OCI-LY7 (cell line): ENCODE data around the gene TJP2. TPM values are rescaled to one million over a fixed set of nuclear protein-coding genes. Genes with fewer than 3 reads are reported as not detected.

ENCODE experiments used
- BruUV-seq: library from RNA; stranded (reverse); fragments of 400-500 nt; replicated peaks from 2 replicates; lab custom pipeline; 2021; lab: Mats Ljungman, UMichigan
- CTCF ChIA-PET: fragments of 300-600 bp; sonication (Branson Sonifier 250); formaldehyde crosslinking; loops from one replicate; lab custom pipeline; 2022; ENCODE audit warnings: antibody characterized with exemption; ENCODE audit not compliant: unreplicated experiment; lab: Charles Lee
- POLR2A ChIA-PET: fragments of 300-600 bp; sonication (Branson Sonifier 250); formaldehyde crosslinking; loops from one replicate; lab custom pipeline; 2022; ENCODE audit warnings: antibody characterized with exemption; lab: Charles Lee
- DNase-seq: peaks from one replicate; pipeline ENCODE4 v3.0.0-alpha.2; 2015; ENCODE audit warnings: low spot score
- H2AFZ ChIP-seq: fragments of 200-600 bp; sonication (generic), shearing (Covaris generic); 2 replicates; pipeline ENCODE4 v1.6.1; 2014; ENCODE audit warnings: mild to moderate bottlenecking, antibody characterized with exemption, low read length, moderate library complexity
- H3K27ac ChIP-seq: fragments of 200-600 bp; sonication (generic); 2 replicates; pipeline ENCODE4 v1.5.1; 2014; ENCODE audit warnings: mixed run types, low read depth, mild to moderate bottlenecking, moderate library complexity, low read length, inconsistent platforms; ENCODE audit not compliant: poor library complexity, severe bottlenecking
- H3K36me3 ChIP-seq: fragments of 200-600 bp; sonication (generic); 2 replicates; pipeline ENCODE4 v1.6.1; 2014; ENCODE audit warnings: mild to moderate bottlenecking, antibody characterized with exemption, low read length, moderate library complexity, mixed read lengths; ENCODE audit not compliant: insufficient read depth
- H3K4me1 ChIP-seq: fragments of 200-600 bp; sonication (generic); 2 replicates; pipeline ENCODE4 v1.5.1; 2014; ENCODE audit warnings: mild to moderate bottlenecking, low read length; ENCODE audit not compliant: insufficient read depth, poor library complexity, severe bottlenecking
- H3K4me2 ChIP-seq: fragments of 200-600 bp; sonication (generic); 2 replicates; pipeline ENCODE4 v1.6.1; 2014; ENCODE audit warnings: mild to moderate bottlenecking, low read length
- H3K4me3 ChIP-seq: fragments of 200-600 bp; sonication (generic); 2 replicates; pipeline ENCODE4 v1.5.1; 2014; ENCODE audit warnings: mild to moderate bottlenecking, low read depth, low read length; ENCODE audit not compliant: poor library complexity, severe bottlenecking
- H3K79me2 ChIP-seq: fragments of 200-600 bp; sonication (generic); 2 replicates; pipeline ENCODE4 v1.6.1; 2016; ENCODE audit warnings: low read depth, mild to moderate bottlenecking, low read length, moderate library complexity, mixed read lengths; ENCODE audit not compliant: insufficient read depth
- H3K9me2 ChIP-seq: fragments of 200-600 bp; sonication (generic); 2 replicates; pipeline ENCODE4 v1.6.1; 2016; ENCODE audit warnings: mild to moderate bottlenecking, low read length, mixed read lengths; ENCODE audit not compliant: insufficient read depth
- H3K9me3 ChIP-seq: fragments of 200-600 bp; sonication (generic); 2 replicates; pipeline ENCODE4 v1.6.1; 2014; ENCODE audit warnings: mild to moderate bottlenecking, mixed run types, low read length, mixed read lengths
- H4K20me1 ChIP-seq: fragments of 200-600 bp; sonication (generic); 2 replicates; pipeline ENCODE4 v1.6.1; 2014; ENCODE audit warnings: mild to moderate bottlenecking, antibody characterized with exemption, low read length, moderate library complexity, mixed read lengths; ENCODE audit not compliant: insufficient read depth
- CTCF ChIP-seq: fragments of 200-600 bp; sonication (generic); conservative IDR thresholded peaks from 2 replicates; pipeline ENCODE4 v1.5.1; 2014; ENCODE audit warnings: mild to moderate bottlenecking, antibody characterized with exemption, low read length, moderate library complexity, mixed read lengths
- EZH2phosphoT487 ChIP-seq: fragments of 200-600 bp; sonication (generic); IDR thresholded peaks from 2 replicates; pipeline ENCODE4 v1.6.1; 2018; ENCODE audit warnings: low read depth, borderline replicate concordance, mild to moderate bottlenecking, mixed run types, antibody characterized with exemption, low read length, moderate library complexity, mixed read lengths
- intact Hi-C: fragments of 100-400 bp; cut with micrococcal nuclease; formaldehyde crosslinking; loops from one replicate; pipeline ENCODE4 v1.10.0; 2022; ENCODE audit not compliant: unreplicated experiment
- total RNA-seq, 2 experiments: library from RNA; depleted of rRNA in 1 of 2; stranded (reverse); fragments of >200 nt in 1 of 2; shearing (Covaris generic) in 1 of 2; gene quantifications; 2 replicates each; pipeline ENCODE4 v1.2.3, GENCODE V29; 2014 to 2022

Gene TJP2
- total RNA-seq, 2 experiments from 2014 or later, result 15.1 to 18.0 TPM

GRCh38 chr9:69223605-69224004, 49.5 kb downstream of the TJP2 start:
- CTCF ChIA-PET, result interaction anchor here (0.5 kb wide), 1 partner anchor 11 kb away, joined by 4 read pairs; no protein-coding TSS in a partner anchor
- POLR2A ChIA-PET, result interaction anchor here (0.6 to 0.7 kb wide), 2 partner anchors 33 to 140 kb away, joined by 3 to 4 read pairs; no protein-coding TSS in a partner anchor

GRCh38 chr9:69229367-69229766, 55.3 kb downstream of the TJP2 start:
- Histone ChIP-seq H3K4me1 (no peaks in the 10 kb centered on the region), H3K9me3 (no peaks in the 10 kb centered on the region), H3K36me3 (peaks cover 18% of the 10 kb centered on the region; the same call in 1 of the 2 replicates), H3K9me2 (no peaks in the 10 kb centered on the region), H3K27ac (no peak overlapping the region), H2AFZ (no peak overlapping the region), H4K20me1 (peaks cover 4% of the 10 kb centered on the region; the same call in 1 of the 2 replicates), H3K79me2 (no peaks in the 10 kb centered on the region), H3K4me2 (no peak overlapping the region), H3K4me3 (no peak overlapping the region)
- POLR2A ChIA-PET, result no interaction called here
- CTCF ChIA-PET, result no interaction called here
- no TSS peak for BruUV-seq
- DNase-seq, result no peak
- intact Hi-C loops, result no loop called here
- no peak for TF ChIP-seq CTCF
- no peak for TF ChIP-seq EZH2phosphoT487

More at GRCh38 chr9:69223605-69224004, 49.5 kb downstream of the TJP2 start:
- Histone ChIP-seq H3K36me3 (peaks cover 13% of the 10 kb centered on the region), H3K79me2 (no peaks in the 10 kb centered on the region), H3K4me1 (no peaks in the 10 kb centered on the region), H2AFZ (no peak overlapping the region), H3K4me2 (no peak overlapping the region), H3K4me3 (no peak overlapping the region), H3K9me2 (no peaks in the 10 kb centered on the region), H3K9me3 (no peaks in the 10 kb centered on the region), H4K20me1 (no peaks in the 10 kb centered on the region), H3K27ac (no peak overlapping the region)
- intact Hi-C loops, result no loop called here
- no TSS peak for BruUV-seq
- DNase-seq, result peak; percentile 31
- peak; percentile 80 for TF ChIP-seq CTCF
- TF ChIP-seq EZH2phosphoT487, result no peak

- intact Hi-C loops, result no loop called here
- Histone ChIP-seq H3K9me2 (no peaks in the 10 kb centered on the region), H2AFZ (no peak overlapping the region), H4K20me1 (peaks cover 4% of the 10 kb centered on the region; the same call in 1 of the 2 replicates), H3K27ac (no peak overlapping the region), H3K4me2 (no peak overlapping the region), H3K4me1 (no peaks in the 10 kb centered on the region), H3K79me2 (no peaks in the 10 kb centered on the region), H3K36me3 (peaks cover 17% of the 10 kb centered on the region; the same call in 1 of the 2 replicates), H3K9me3 (no peaks in the 10 kb centered on the region), H3K4me3 (no peak overlapping the region)
- CTCF ChIA-PET, result no interaction called here
- POLR2A ChIA-PET, result no interaction called here
- no peak for TF ChIP-seq CTCF
- TF ChIP-seq EZH2phosphoT487, result no peak
- no peak for DNase-seq
- BruUV-seq, result no TSS peak
Measured at GRCh38 chr9:69232135-69232534, 58.1 kb downstream of the TJP2 start.
